B cell (primary cell): Measurements from ENCODE around the gene AATK. TPM values are rescaled to one million over a fixed set of nuclear protein-coding genes. Genes with fewer than 3 reads are reported as not detected.

Source experiments
- ATAC-seq: fragments of 200-7000 bp; cut with Tn5 transposase; one replicate; pipeline ENCODE4 v1.10.0; 2021; ENCODE audit warnings: low read depth, mild to moderate bottlenecking, moderate number of reproducible peaks, moderate library complexity
- CTCF ChIA-PET: fragments of 350-600 bp; sonication (Branson Sonifier 250); formaldehyde crosslinking; loops from one replicate; lab custom pipeline; 2021; ENCODE audit warnings: antibody characterized with exemption, inconsistent platforms; lab: Charles Lee
- POLR2A ChIA-PET: fragments of 350-600 bp; sonication (Branson Sonifier 250); formaldehyde crosslinking; loops from one replicate; lab custom pipeline; 2021; ENCODE audit warnings: antibody characterized with exemption; lab: Charles Lee
- DNase-seq: peaks from one replicate; pipeline ENCODE4 v3.0.0; 2013
- H2AFZ ChIP-seq: 2 replicates; pipeline ENCODE4 v1.6.1; 2012; ENCODE audit warnings: mild to moderate bottlenecking, low read depth, low read length; ENCODE audit not compliant: insufficient read depth, poor library complexity, severe bottlenecking
- H3K27ac ChIP-seq, 2 donors: 1 replicate in 1 of 2; 2 replicates in 1 of 2; pipeline ENCODE4 v1.5.1; 2012 to 2013; ENCODE audit warnings: low read length in 2 of 2, mild to moderate bottlenecking in 2 of 2, moderate library complexity in 1 of 2
- H3K27me3 ChIP-seq, 4 experiments: fragments of 200-600 bp in 1 of 4; sonication (generic) in 1 of 4; replicated peaks in 1 of 4; 1 replicate in 2 of 4; 2 replicates in 2 of 4; pipeline versions ENCODE4 v1.6.1 to v1.7.0; 2013 to 2016; ENCODE audit warnings: low read length in 3 of 4, mild to moderate bottlenecking in 2 of 4, mixed read lengths in 1 of 4, moderate library complexity in 1 of 4; ENCODE audit not compliant: insufficient read depth in 4 of 4, control insufficient read depth in 3 of 4; ENCODE audit errors: control extremely low read depth in 1 of 4
- H3K36me3 ChIP-seq, 2 experiments: replicated peaks in 1 of 2; 1 replicate in 1 of 2; 2 replicates in 1 of 2; pipeline versions ENCODE4 v1.6.1 to v1.7.1; 2013; ENCODE audit warnings: low read length in 1 of 2; ENCODE audit not compliant: insufficient read depth in 2 of 2, control insufficient read depth in 1 of 2; ENCODE audit errors: control extremely low read depth in 1 of 2, extremely low read depth in 1 of 2
- H3K4me1 ChIP-seq, 2 donors: fragments of 200-600 bp in 1 of 2; sonication (generic) in 1 of 2; 1 replicate in 1 of 2; 2 replicates in 1 of 2; pipeline versions ENCODE4 v1.5.1 to v1.6.1; 2013 to 2017; ENCODE audit warnings: low read length in 2 of 2; ENCODE audit not compliant: control insufficient read depth in 2 of 2, insufficient read depth in 2 of 2
- H3K4me2 ChIP-seq: replicated peaks from 2 replicates; pipeline ENCODE3; 2012; ENCODE audit warnings: mild to moderate bottlenecking, low read depth, low read length; ENCODE audit not compliant: poor library complexity, severe bottlenecking
- H3K4me3 ChIP-seq, 5 experiments: fragments of 200-600 bp in 1 of 5; sonication (generic) in 1 of 5; 1 replicate in 3 of 5; 2 replicates in 2 of 5; pipeline versions ENCODE4 v1.5.1 to v1.7.0; 2011 to 2016; ENCODE audit warnings: low read length in 4 of 5, mild to moderate bottlenecking in 4 of 5, low read depth in 2 of 5, control low read depth in 1 of 5, moderate library complexity in 1 of 5; ENCODE audit not compliant: insufficient read depth in 1 of 5; ENCODE audit errors: control extremely low read depth in 1 of 5, extremely low read depth in 1 of 5
- H3K79me2 ChIP-seq: fragments of 200-600 bp; sonication (generic); one replicate; pipeline ENCODE4 v1.6.0; 2016; ENCODE audit warnings: low read length; ENCODE audit not compliant: control insufficient read depth, insufficient read depth
- H3K9ac ChIP-seq: fragments of 200-600 bp; sonication (generic); 2 replicates; pipeline ENCODE4 v1.6.1; 2017; ENCODE audit warnings: mild to moderate bottlenecking, low read length, moderate library complexity
- H3K9me3 ChIP-seq, 3 donors: one replicate each; pipeline versions ENCODE4 v1.6.1 to v1.7.1; 2013; ENCODE audit warnings: low read length in 2 of 3; ENCODE audit not compliant: control insufficient read depth in 2 of 3, insufficient read depth in 1 of 3; ENCODE audit errors: control extremely low read depth in 1 of 3
- H4K20me1 ChIP-seq: 2 replicates; pipeline ENCODE4 v1.6.0; 2012; ENCODE audit warnings: mild to moderate bottlenecking, low read length; ENCODE audit not compliant: insufficient read depth, control insufficient read depth, poor library complexity, severe bottlenecking
- H3K27ac Mint-ChIP-seq: one replicate; pipeline ENCODE4 v1.8.0; 2021; ENCODE audit warnings: mixed read lengths
- H3K27me3 Mint-ChIP-seq: one replicate; pipeline ENCODE4 v1.8.0; 2021; ENCODE audit warnings: mixed read lengths
- H3K4me1 Mint-ChIP-seq: one replicate; pipeline ENCODE4 v1.8.0; 2021; ENCODE audit warnings: mixed read lengths
- H3K4me3 Mint-ChIP-seq: one replicate; pipeline ENCODE4 v1.8.0; 2021; ENCODE audit warnings: mixed read lengths
- H3K9me3 Mint-ChIP-seq: one replicate; pipeline ENCODE4 v1.8.0; 2022; ENCODE audit warnings: mixed read lengths; ENCODE audit not compliant: insufficient read depth
- CTCF ChIP-seq: fragments of 200-600 bp; IDR thresholded peaks from one replicate; pipeline ENCODE4 v1.8.0; 2022; ENCODE audit warnings: antibody characterized with exemption, mild to moderate bottlenecking
- EZH2 ChIP-seq: IDR thresholded peaks from 2 replicates; pipeline ENCODE4 v1.6.1; 2012; ENCODE audit warnings: borderline replicate concordance, low read depth, mild to moderate bottlenecking, moderate library complexity, low read length; ENCODE audit not compliant: insufficient read depth, poor library complexity, severe bottlenecking
- WGBS: methylation state at CpG from one replicate; pipeline ENCODE4 v1.1.5; 2013; ENCODE audit warnings: missing lambda C conversion rate; ENCODE audit not compliant: insufficient coverage; 5-methylcytosine and 5-hydroxymethylcytosine counted together
- intact Hi-C: fragments of 100-400 bp; cut with micrococcal nuclease; formaldehyde crosslinking; loops from one replicate; pipeline ENCODE4 v1.10.0; 2022
- polyA plus RNA-seq: library from polyadenylated mRNA; depleted of rRNA; stranded (reverse); fragments of >200 nt; gene quantifications from 2 replicates; pipeline ENCODE4 v1.2.3, GENCODE V29; 2012
- total RNA-seq, 2 donors: library from RNA; stranded (reverse); fragments of 120-200 nt in 1 of 2; gene quantifications; 1 replicate in 1 of 2; 2 replicates in 1 of 2; pipeline versions ENCODE4 v1.2.3 to v1.2.4, GENCODE V29; 2013 to 2022

AATK gene
- total and polyA plus RNA-seq, 2 donors (not counting 1 experiment from before 2014, with no cell fraction given): 0.21 to 1.7 TPM

DNA sequence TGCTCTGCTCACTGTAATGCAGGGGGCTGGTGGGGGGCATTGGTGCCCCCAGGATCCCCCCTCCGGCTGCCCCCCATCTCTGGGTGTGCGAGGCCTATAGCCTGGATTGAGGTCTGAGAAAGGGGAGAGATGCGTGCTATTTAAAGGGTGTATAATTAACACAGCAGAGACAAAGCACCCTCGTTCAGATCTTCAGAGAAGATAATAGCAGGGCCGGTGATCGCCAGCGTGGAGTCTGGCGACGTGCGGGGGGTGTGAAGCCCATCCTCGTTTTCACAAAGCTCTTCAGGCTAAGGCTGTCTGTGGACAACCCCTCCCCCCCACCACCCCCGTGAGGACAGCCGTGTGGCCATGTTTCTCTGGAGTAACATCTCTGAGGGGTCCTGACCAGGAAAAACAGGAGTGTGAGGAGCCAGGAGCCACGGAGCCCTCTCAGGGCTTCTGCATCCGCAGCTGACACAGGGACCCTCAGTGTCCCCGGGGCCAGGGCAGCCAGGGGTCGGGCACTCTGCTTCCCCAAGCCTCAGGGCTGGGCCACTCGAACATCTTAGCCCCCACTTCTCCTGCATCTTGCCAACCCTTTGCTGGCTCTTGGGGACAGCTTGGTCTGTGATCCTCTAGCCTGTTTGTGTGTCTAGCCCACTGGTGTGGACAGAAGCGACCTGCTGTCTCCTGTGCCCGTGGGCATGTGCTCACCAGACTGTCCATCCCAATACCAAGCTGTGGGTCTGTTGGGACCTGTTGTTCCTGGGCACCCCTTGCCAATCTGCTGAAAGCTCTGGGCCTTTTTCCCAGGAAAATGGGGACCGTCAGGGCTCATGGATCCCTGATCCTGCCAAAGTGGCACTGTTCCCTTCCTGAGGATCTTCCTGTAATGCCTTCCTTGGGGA, 72.2 kb downstream of the AATK start:
- Mint-ChIP-seq H3K27me3 (peaks cover 7% of the 10 kb centered on the region), H3K4me3 (no peak overlapping the region), H3K9me3 (no peaks in the 10 kb centered on the region), H3K4me1 (no peaks in the 10 kb centered on the region), H3K27ac (no peak overlapping the region)
- Histone ChIP-seq H4K20me1 (no peaks in the 10 kb centered on the region), H3K9ac (no peak overlapping the region), H2AFZ (no peak overlapping the region), H3K4me2 (no peak overlapping the region), H3K4me3 (no peak overlapping the region), H3K4me1 (no peaks in the 10 kb centered on the region), H3K27me3 (peaks cover 0 to 12% (median 2%) of the 10 kb centered on the region in 4 experiments), H3K36me3 (no peaks in the 10 kb centered on the region), H3K27ac (no peak overlapping the region), H3K9me3 (no peaks in the 10 kb centered on the region), H3K79me2 (no peaks in the 10 kb centered on the region)
- intact Hi-C loops: no loop called here
- ChIA-PET POLR2A (no interaction called here), CTCF (interaction anchor here (1.3 kb wide), 1 partner anchor 70 kb away, joined by 3 read pairs; no protein-coding TSS in a partner anchor)
- no peak for ATAC-seq
- 90% methylated on average over 20 of the region's 21 CpGs for WGBS
- no peak for TF ChIP-seq EZH2
- no peak for TF ChIP-seq CTCF
- no peak for DNase-seq

GRCh38 chr17:81092518-81093095, 73.4 kb downstream of the AATK start:
- WGBS: 94% methylated on average over 23 of the region's 24 CpGs
- no peak overlapping the region for H3K4me3 Mint-ChIP-seq
- POLR2A ChIA-PET: no interaction called here
- H3K4me3 ChIP-seq: no peak overlapping the region
- TF ChIP-seq CTCF (no peak), EZH2 (no peak)
- H2AFZ ChIP-seq: no peak overlapping the region
- DNase-seq: no peak
- no peak for ATAC-seq
- no peak overlapping the region for H3K9ac ChIP-seq
- no peak overlapping the region for H3K4me2 ChIP-seq
- H3K27me3 Mint-ChIP-seq: peaks cover 7% of the 10 kb centered on the region
- H3K79me2 ChIP-seq: no peaks in the 10 kb centered on the region
- H3K27ac ChIP-seq: no peak overlapping the region
- H4K20me1 ChIP-seq: no peaks in the 10 kb centered on the region
- intact Hi-C loops: no loop called here
- no peaks in the 10 kb centered on the region for H3K4me1 ChIP-seq
- H3K27me3 ChIP-seq: peaks cover 0 to 6% (median 2%) of the 10 kb centered on the region in 4 experiments
- H3K9me3 ChIP-seq: no peaks in the 10 kb centered on the region
- H3K9me3 Mint-ChIP-seq: no peaks in the 10 kb centered on the region
- CTCF ChIA-PET: interaction anchor here (1.3 to 2.5 kb wide), 2 partner anchors 9 to 69 kb away, joined by 3 to 7 read pairs; no protein-coding TSS in a partner anchor
- H3K4me1 Mint-ChIP-seq: no peaks in the 10 kb centered on the region
- H3K27ac Mint-ChIP-seq: no peak overlapping the region
- no peaks in the 10 kb centered on the region for H3K36me3 ChIP-seq
